ENCODE data around the gene EIPR1. TPM values are rescaled to one million over a fixed set of nuclear protein-coding genes. Genes with fewer than 3 reads are reported as not detected.

Gene EIPR1
- total RNA-seq, 1 experiment from 2014 or later: 27.8 TPM

DNA sequence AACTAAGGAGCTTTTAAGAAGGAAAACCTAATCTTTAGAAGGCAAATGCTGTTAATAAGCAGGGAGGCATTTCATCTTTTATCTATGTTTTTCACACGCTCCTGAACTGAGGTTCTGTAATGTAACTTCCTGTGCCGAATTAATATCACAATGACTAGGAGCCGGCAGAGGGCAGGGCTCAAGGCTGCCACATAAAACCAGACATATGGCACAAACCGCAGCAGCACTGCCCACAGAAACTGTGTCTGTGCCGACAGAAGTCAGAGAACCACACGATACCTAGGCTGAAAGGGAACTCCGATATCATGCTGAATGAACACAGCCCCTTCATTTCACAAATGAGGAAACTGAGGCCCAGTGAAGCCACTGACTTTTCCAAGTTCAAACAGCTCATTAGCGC, 112.1 kb downstream of the EIPR1 start:
- H2AFZ ChIP-seq (ENCODE audit: low read length): no peak overlapping the region
- no peak overlapping the region for H3K4me2 ChIP-seq (ENCODE audit: insufficient read depth, insufficient read length, low read length)
- H2BK120ac ChIP-seq (ENCODE audit: low read depth, low read length, poor library complexity, severe bottlenecking): no peak overlapping the region
- H3K9ac ChIP-seq (ENCODE audit: extremely low read depth, insufficient read length, low read length): no peak overlapping the region
- no peaks in the 10 kb centered on the region for H3K9me3 ChIP-seq (ENCODE audit: control insufficient read depth, low read depth, low read length)
- H4K91ac ChIP-seq (ENCODE audit: insufficient read length, low read depth, low read length): no peak overlapping the region
- DNase-seq: no peak
- H3T11ph ChIP-seq (ENCODE audit: low read length): no peak overlapping the region
- no peak overlapping the region for H3K27ac ChIP-seq (ENCODE audit: insufficient read length, low read depth, low read length)
- Mint-ChIP-seq H3K4me3 (no peak overlapping the region; a peak in 1 of 5 replicates), H3K27me3 (ENCODE audit: low read depth) (peaks cover 5% of the 10 kb centered on the region), H3K4me1 (peaks cover 24 to 28% of the 10 kb centered on the region in 2 experiments), H3K27ac (no peak overlapping the region), H3K9me3 (no peaks in the 10 kb centered on the region), H3K36me3 (ENCODE audit: insufficient read depth in 1 of 3, low read depth in 3 of 3) (peaks cover 0 to 8% (median 7%) of the 10 kb centered on the region in 3 experiments; a peak in 4 of 7 replicates)
- no peaks in the 10 kb centered on the region for H3K23me2 ChIP-seq (ENCODE audit: insufficient read length, low read depth, low read length, poor library complexity, severe bottlenecking)
- H4K8ac ChIP-seq (replicated peaks; ENCODE audit: insufficient read length, low read depth, low read length): no peak overlapping the region
- no peak overlapping the region for H2BK20ac ChIP-seq (ENCODE audit: low read depth, low read length, poor library complexity, severe bottlenecking)
- H2BK15ac ChIP-seq (ENCODE audit: low read depth, low read length): no peak overlapping the region
- H3K56ac ChIP-seq (ENCODE audit: insufficient read length, low read depth, low read length): no peak overlapping the region
- no peak overlapping the region for H3K18ac ChIP-seq (ENCODE audit: insufficient read length, low read depth, low read length)
- H3K23ac ChIP-seq (ENCODE audit: insufficient read length, low read depth, low read length): no peak overlapping the region
- no peak overlapping the region for H3K4ac ChIP-seq (ENCODE audit: low read depth, low read length)
- H4K5ac ChIP-seq (ENCODE audit: insufficient read length, low read depth, low read length): no peak overlapping the region
- TF ChIP-seq, protein P1, sequence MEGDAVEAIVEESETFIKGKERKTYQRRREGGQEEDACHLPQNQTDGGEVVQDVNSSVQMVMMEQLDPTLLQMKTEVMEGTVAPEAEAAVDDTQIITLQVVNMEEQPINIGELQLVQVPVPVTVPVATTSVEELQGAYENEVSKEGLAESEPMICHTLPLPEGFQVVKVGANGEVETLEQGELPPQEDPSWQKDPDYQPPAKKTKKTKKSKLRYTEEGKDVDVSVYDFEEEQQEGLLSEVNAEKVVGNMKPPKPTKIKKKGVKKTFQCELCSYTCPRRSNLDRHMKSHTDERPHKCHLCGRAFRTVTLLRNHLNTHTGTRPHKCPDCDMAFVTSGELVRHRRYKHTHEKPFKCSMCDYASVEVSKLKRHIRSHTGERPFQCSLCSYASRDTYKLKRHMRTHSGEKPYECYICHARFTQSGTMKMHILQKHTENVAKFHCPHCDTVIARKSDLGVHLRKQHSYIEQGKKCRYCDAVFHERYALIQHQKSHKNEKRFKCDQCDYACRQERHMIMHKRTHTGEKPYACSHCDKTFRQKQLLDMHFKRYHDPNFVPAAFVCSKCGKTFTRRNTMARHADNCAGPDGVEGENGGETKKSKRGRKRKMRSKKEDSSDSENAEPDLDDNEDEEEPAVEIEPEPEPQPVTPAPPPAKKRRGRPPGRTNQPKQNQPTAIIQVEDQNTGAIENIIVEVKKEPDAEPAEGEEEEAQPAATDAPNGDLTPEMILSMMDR (conservative IDR thresholded peaks at IDR 0.05): no peak
- no peak overlapping the region for H2AK5ac ChIP-seq (ENCODE audit: insufficient read length, low read length)
- no peak overlapping the region for H2BK12ac ChIP-seq (ENCODE audit: insufficient read length, low read depth, low read length)
- no peaks in the 10 kb centered on the region for H4K20me1 ChIP-seq (ENCODE audit: control insufficient read depth, insufficient read depth, insufficient read length)
- no peaks in the 10 kb centered on the region; the same call in 1 of the 2 replicates for H3K4me1 ChIP-seq (ENCODE audit: insufficient read depth, low read length)
- H3K79me1 ChIP-seq (ENCODE audit: insufficient read depth, low read depth, low read length, poor library complexity, severe bottlenecking): no peaks in the 10 kb centered on the region
- no CpG with 5 or more reads among the region's 8 CpGs for WGBS (ENCODE audit: extremely low coverage, insufficient read length, low lambda C conversion rate)
- H3K79me2 ChIP-seq (ENCODE audit: insufficient read depth, low read length): no peaks in the 10 kb centered on the region
- H3K27me3 ChIP-seq (ENCODE audit: insufficient read depth, low read length): no peaks in the 10 kb centered on the region
- no peak overlapping the region; the same call in 1 of the 2 replicates for H3K14ac ChIP-seq (ENCODE audit: insufficient read depth, low read length)
- H2BK5ac ChIP-seq (ENCODE audit: insufficient read length, low read length): no peak overlapping the region
